ENCODE results near the gene S100A10. TPM values are rescaled to one million over a fixed set of nuclear protein-coding genes. Genes with fewer than 3 reads are reported as not detected.
A peak's percentile ranks its signal among the peaks of the same experiment; 100 is the strongest.

S100A10 gene
- total RNA-seq, 1 donor from 2014 or later = 219 TPM

DNA sequence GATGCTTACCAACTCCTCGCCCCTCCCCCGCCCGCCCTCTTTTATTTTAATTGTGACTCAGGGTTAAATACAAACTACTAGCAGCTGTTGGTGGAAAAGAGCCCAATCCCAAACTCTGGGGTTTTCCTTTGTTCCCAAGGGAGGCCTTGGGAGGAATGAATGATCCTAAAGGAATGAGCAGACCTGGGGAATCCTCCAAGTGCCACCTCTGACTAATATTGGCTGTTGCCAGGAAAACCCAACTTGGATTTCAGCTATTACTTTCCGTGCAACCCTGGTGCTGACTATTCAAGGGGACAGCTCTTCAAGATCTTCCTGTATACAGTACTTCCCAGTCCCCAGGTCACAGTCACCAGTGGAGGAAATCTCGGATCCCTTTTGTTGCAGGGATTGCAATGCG is 1.3 kb upstream of the S100A10 start:
- Mint-ChIP-seq H3K27ac (peak overlapping the region; percentile 70), H3K4me3 (peak overlapping the region; percentile 51), H3K4me1 (peaks cover 37% of the 10 kb centered on the region), H3K9me3 (no peaks in the 10 kb centered on the region), H3K27me3 (ENCODE audit: low read depth) (peaks cover 4% of the 10 kb centered on the region), H3K36me3 (no peaks in the 10 kb centered on the region)
- DNase-seq (ENCODE audit: low spot score in 2 of 2, unreplicated experiment in 2 of 2) = no peak
- TF ChIP-seq, protein P1, sequence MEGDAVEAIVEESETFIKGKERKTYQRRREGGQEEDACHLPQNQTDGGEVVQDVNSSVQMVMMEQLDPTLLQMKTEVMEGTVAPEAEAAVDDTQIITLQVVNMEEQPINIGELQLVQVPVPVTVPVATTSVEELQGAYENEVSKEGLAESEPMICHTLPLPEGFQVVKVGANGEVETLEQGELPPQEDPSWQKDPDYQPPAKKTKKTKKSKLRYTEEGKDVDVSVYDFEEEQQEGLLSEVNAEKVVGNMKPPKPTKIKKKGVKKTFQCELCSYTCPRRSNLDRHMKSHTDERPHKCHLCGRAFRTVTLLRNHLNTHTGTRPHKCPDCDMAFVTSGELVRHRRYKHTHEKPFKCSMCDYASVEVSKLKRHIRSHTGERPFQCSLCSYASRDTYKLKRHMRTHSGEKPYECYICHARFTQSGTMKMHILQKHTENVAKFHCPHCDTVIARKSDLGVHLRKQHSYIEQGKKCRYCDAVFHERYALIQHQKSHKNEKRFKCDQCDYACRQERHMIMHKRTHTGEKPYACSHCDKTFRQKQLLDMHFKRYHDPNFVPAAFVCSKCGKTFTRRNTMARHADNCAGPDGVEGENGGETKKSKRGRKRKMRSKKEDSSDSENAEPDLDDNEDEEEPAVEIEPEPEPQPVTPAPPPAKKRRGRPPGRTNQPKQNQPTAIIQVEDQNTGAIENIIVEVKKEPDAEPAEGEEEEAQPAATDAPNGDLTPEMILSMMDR (IDR thresholded peaks at IDR 0.05; ENCODE audit: unreplicated experiment) = no peak

DNA sequence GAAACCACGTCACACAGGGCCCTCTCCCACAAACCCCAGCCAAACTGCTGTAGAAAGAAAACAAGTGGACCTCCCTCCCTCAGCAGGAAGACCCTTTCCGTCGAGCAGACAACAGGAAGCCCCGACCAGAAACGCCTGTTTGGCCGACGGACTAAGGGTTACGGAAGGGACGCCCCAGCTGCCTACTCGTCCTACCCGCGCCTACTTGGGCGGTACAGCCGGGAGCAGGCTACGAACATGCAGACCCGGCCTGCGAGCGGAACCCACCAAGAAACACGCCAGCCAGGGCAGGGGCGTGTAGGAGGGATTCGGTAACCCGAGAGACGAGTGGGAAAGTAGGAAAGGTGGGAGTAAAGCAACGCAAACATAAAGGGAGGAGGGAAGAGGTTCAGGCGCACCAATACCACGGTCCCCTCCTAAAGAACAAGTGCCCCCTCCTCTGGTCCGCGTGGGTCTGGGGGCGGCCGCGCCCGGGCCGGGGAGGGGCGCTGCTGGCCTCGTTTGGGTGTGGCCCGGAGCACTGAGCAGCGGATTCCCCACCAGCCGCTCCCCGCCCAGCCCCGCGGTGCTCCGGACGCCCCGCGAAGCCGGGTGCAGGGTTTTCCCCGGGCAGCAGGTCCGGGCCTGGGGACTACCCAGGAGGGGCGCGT is 450 bp downstream of the S100A10 start:
- H3K9me3 Mint-ChIP-seq = no peaks in the 10 kb centered on the region
- peak overlapping the region; percentile 92 for H3K4me3 Mint-ChIP-seq
- H3K27ac Mint-ChIP-seq = peak overlapping the region; percentile 98
- H3K36me3 Mint-ChIP-seq = no peaks in the 10 kb centered on the region
- H3K27me3 Mint-ChIP-seq (ENCODE audit: low read depth) = no peaks in the 10 kb centered on the region
- peaks cover 55% of the 10 kb centered on the region for H3K4me1 Mint-ChIP-seq
- TF ChIP-seq, protein P1 (IDR thresholded peaks at IDR 0.05; ENCODE audit: unreplicated experiment) = no peak
- DNase-seq (ENCODE audit: low spot score in 2 of 2, unreplicated experiment in 2 of 2) = no peak

DNA sequence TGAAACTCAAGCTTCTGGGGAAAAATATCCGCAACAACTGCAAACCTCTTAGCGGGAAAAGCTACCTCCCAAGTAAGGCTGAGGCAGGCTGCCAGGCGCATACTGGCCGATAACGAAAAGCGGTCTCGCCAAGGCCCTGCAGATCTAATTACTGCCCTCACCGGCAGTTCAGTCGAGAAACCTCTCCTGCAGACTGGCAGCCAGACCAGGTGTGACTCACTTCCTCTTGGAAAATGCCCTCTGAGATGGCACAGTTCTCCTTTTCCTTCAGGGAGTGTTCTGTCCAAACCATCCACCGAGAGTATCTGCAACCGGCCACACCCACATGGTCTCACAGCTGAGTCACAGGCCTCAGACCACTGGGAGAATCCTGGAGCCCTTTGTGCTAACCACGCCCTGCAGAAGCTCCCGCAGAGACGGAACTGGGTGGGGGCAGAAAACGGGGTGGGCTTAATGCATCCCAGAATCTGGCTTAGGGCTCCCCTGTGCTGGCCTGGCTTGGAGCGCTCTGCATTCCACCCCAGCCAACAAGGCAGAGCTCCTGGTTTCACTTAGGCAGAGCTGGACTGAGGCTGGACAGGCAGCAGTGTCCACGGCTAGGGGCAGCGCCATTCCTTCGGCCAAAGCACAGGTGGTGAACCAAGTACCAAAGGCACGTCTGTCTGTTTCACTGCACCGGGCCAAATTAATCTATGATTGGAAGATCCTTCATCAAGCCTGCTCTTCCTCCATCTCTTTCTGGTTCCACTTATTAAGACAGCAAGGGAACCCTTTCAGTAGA is 1.2 kb downstream of the S100A10 start:
- Mint-ChIP-seq H3K36me3 (no peaks in the 10 kb centered on the region), H3K4me3 (peak overlapping the region; percentile 92), H3K9me3 (no peaks in the 10 kb centered on the region), H3K27ac (peak overlapping the region; percentile 98), H3K27me3 (ENCODE audit: low read depth) (no peaks in the 10 kb centered on the region), H3K4me1 (peaks cover 61% of the 10 kb centered on the region)
- TF ChIP-seq, protein P1 (IDR thresholded peaks at IDR 0.05; ENCODE audit: unreplicated experiment) = no peak
- DNase-seq (ENCODE audit: low spot score in 2 of 2, unreplicated experiment in 2 of 2) = no peak

DNA sequence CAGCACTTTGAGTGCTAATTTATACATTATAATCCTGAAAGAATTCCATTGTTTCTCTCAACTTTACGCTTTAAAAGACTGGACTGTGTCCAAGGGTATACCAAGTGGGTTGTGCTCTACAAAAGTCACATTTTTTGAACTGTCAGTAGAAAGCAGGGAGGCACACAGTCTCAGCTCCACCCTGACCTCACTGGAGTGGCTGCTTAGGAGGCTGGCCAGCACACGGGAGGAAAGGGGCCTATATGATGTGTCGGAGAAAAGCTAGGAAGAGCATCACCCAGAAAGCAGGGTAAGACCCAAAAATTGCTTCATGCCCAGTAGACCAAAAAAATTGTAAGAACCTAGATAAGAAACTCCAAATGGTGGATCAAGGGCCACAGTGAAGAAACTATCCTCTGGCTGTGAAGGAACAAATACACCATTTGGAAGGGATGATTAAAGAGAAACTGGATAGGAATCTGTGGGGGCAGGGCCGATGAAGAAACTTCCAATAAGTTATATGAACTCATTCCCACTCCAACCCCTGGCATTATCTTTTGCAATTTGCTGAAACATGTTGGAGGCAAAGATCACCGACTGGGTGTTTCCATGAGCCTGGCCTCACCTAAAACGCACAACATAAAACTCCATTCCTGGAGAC is 1.9 kb downstream of the S100A10 start:
- DNase-seq (ENCODE audit: low spot score in 2 of 2, unreplicated experiment in 2 of 2) = no peak
- Mint-ChIP-seq H3K4me1 (peaks cover 61% of the 10 kb centered on the region), H3K27me3 (ENCODE audit: low read depth) (no peaks in the 10 kb centered on the region), H3K4me3 (peak overlapping the region; percentile 92), H3K27ac (peak overlapping the region; percentile 98), H3K36me3 (no peaks in the 10 kb centered on the region), H3K9me3 (no peaks in the 10 kb centered on the region)
- TF ChIP-seq, protein P1 (IDR thresholded peaks at IDR 0.05; ENCODE audit: unreplicated experiment) = no peak

DNA sequence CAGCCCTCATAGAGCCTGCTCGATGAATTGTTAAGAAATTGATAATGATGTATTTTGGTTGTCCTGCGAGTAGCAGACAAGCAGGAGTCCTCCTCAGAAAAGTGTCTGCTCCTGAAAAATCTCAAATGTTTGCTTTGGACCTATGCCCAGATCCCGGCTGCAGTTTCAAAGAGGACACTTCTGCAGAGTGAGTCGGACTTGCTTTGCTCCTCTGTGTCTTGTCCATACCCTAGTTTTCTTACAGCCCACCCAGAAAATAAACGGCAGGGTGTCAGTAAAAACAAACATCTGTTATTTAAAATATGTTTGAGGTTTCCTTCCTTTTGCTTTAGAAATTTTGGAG is 2.8 kb downstream of the S100A10 start:
- Mint-ChIP-seq H3K27me3 (ENCODE audit: low read depth) (no peaks in the 10 kb centered on the region), H3K27ac (peak overlapping the region; percentile 98), H3K4me1 (peaks cover 67% of the 10 kb centered on the region), H3K9me3 (no peaks in the 10 kb centered on the region), H3K4me3 (peak overlapping the region; percentile 92), H3K36me3 (peaks cover 5% of the 10 kb centered on the region)
- DNase-seq (ENCODE audit: low spot score in 2 of 2, unreplicated experiment in 2 of 2) = peak in 1 of 2 experiments; percentile 67
- TF ChIP-seq, protein P1 (IDR thresholded peaks at IDR 0.05; ENCODE audit: unreplicated experiment) = no peak
